ENCODE data around the gene KCNK13.

Gene KCNK13

DNA sequence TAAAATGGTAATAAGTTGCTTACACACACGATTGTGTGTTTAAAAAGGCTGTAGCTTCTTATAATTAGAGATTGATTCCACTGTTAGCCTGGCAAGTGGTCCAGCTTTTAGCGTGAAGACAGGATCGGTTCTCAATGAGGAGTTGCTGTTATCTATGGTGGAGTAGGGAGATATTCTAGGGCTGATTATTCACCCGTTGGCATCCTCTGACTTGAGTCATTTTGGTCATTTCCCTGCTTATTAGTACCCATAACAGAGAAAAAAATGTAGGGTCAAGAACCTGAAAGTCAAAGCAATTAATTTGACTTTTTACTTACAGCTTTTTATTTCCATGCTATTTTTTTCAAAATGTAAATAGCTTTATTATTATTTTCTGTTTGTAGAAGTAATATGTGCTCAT, 76.0 kb downstream of the KCNK13 start:
- Histone ChIP-seq H3K36me3 (replicated peaks) (no peaks in the 10 kb centered on the region), H3K4me3 (ENCODE audit: low read depth, low read length) (no peak overlapping the region), H3K27me3 (replicated peaks) (no peaks in the 10 kb centered on the region), H3K27ac (no peak overlapping the region)
- in situ Hi-C loops (cut with HindIII; ENCODE audit: low pct_ligation_motif_present, low sequenced_read_pairs) = no loop called here
- TF ChIP-seq, protein P1, sequence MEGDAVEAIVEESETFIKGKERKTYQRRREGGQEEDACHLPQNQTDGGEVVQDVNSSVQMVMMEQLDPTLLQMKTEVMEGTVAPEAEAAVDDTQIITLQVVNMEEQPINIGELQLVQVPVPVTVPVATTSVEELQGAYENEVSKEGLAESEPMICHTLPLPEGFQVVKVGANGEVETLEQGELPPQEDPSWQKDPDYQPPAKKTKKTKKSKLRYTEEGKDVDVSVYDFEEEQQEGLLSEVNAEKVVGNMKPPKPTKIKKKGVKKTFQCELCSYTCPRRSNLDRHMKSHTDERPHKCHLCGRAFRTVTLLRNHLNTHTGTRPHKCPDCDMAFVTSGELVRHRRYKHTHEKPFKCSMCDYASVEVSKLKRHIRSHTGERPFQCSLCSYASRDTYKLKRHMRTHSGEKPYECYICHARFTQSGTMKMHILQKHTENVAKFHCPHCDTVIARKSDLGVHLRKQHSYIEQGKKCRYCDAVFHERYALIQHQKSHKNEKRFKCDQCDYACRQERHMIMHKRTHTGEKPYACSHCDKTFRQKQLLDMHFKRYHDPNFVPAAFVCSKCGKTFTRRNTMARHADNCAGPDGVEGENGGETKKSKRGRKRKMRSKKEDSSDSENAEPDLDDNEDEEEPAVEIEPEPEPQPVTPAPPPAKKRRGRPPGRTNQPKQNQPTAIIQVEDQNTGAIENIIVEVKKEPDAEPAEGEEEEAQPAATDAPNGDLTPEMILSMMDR (IDR thresholded peaks at IDR 0.05; ENCODE audit: low read depth, low read length, missing control alignments) = no peak
- DNase-seq = peak; percentile 63

DNA sequence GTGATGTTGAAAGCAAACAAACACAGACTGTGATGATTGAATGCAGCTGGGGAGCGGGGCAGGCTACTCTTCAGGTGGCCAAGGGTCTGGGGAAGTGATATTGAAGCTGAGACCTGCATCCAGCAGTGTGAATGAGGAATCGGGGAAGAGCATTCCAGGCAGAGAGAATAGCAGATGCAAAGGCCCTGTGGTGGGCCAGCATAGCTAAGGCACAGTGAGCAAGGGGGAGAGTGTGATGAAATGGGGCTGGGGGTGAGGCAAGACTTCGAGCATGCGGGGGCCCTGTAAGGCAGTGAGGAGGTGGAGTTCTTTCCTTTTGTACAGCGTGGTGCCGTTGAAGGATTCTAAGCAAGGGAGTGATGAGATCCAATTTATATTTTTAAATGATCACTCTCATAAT, 77.4 kb downstream of the KCNK13 start:
- Histone ChIP-seq H3K4me3 (ENCODE audit: low read depth, low read length) (no peak overlapping the region), H3K36me3 (replicated peaks) (no peaks in the 10 kb centered on the region), H3K27ac (no peak overlapping the region), H3K27me3 (replicated peaks) (no peaks in the 10 kb centered on the region)
- no peak for DNase-seq
- TF ChIP-seq, protein P1 (IDR thresholded peaks at IDR 0.05; ENCODE audit: low read depth, low read length, missing control alignments) = no peak
- in situ Hi-C loops (cut with HindIII; ENCODE audit: low pct_ligation_motif_present, low sequenced_read_pairs) = no loop called here

DNA sequence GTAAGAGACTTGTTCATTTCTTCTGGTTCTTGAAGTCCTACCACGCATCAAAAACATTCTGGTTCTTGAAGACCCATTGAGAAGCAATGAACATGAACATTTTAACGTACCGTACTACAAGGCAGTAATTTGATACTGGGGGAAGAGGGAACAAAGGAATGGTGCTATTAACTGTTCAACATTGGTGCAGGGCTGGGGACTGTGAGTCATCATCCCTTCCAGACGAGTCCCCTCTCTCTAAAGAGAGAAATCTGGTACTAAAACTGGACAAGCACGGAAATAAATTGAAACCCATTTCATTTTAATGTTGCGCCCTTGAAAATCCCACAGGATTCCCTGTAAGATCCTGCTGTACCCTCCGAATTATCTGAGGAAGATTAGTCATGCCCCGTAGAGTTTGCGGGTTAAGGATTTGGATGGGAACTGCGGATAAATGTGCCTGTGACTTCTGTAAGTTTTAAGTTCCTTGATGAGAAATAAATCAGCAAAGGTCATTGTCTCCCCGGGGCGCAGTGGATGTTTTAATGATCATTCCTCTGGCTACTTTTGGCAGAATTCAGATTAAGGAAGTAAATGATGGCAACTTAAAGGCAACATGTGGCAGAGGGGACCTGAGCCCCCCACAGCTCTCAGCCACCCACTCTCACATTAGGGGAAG, 78.6 kb downstream of the KCNK13 start:
- Histone ChIP-seq H3K27me3 (replicated peaks) (no peaks in the 10 kb centered on the region), H3K4me3 (ENCODE audit: low read depth, low read length) (no peak overlapping the region), H3K27ac (peak overlapping the region; percentile 75), H3K36me3 (replicated peaks) (no peaks in the 10 kb centered on the region)
- peak; percentile 49 for DNase-seq
- in situ Hi-C loops (cut with HindIII; ENCODE audit: low pct_ligation_motif_present, low sequenced_read_pairs) = no loop called here
- TF ChIP-seq, protein P1 (IDR thresholded peaks at IDR 0.05; ENCODE audit: low read depth, low read length, missing control alignments) = no peak

DNA sequence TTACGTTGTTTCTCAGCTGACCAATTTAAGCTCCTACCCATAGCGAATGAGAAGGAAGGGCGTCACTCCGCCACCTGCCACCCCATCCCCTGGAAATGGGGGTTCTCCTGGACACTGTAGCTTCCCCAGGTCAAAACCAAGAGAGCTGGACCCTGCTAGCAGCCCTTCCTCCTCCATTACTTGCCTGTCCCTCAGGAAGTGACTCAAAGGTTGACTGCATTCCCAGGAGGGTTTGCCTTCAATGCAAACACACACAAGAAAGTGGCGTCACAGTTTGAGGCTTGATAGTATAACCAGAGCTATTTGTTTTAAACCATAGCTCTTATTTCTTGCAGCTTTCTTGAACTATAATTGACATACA, 79.1 kb downstream of the KCNK13 start:
- H3K4me3 ChIP-seq (ENCODE audit: low read depth, low read length) = no peak overlapping the region
- in situ Hi-C loops (cut with HindIII; ENCODE audit: low pct_ligation_motif_present, low sequenced_read_pairs) = no loop called here
- peak overlapping the region; percentile 75 for H3K27ac ChIP-seq
- no peaks in the 10 kb centered on the region for H3K36me3 ChIP-seq (replicated peaks)
- H3K27me3 ChIP-seq (replicated peaks) = no peaks in the 10 kb centered on the region
- DNase-seq = peak; percentile 88
- TF ChIP-seq, protein P1 (IDR thresholded peaks at IDR 0.05; ENCODE audit: low read depth, low read length, missing control alignments) = no peak

DNA sequence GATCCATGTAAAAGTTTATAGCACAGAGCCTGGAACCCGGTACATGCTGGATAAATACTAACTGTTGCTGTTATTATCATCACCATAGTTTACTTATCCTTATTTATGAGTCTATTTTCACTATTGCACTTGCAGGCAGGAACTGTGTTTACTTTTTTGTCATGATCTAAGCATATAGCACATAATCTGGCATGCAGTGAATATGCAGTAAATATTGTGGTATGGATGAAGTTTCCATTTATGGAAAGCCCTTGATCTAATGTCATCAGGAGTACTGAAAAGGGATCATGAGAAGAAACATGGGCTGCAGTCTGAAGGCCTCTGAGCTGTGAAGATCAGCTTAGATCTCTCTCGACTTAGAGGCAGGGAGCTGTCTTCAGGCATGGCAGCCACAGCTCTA, 91.6 kb downstream of the KCNK13 start:
- DNase-seq = no peak
- Histone ChIP-seq H3K27ac (no peak overlapping the region), H3K4me3 (ENCODE audit: low read depth, low read length) (no peak overlapping the region), H3K27me3 (replicated peaks) (no peaks in the 10 kb centered on the region), H3K36me3 (replicated peaks) (no peaks in the 10 kb centered on the region)
- TF ChIP-seq, protein P1 (IDR thresholded peaks at IDR 0.05; ENCODE audit: low read depth, low read length, missing control alignments) = no peak
- in situ Hi-C loops (cut with HindIII; ENCODE audit: low pct_ligation_motif_present, low sequenced_read_pairs) = no loop called here

DNA sequence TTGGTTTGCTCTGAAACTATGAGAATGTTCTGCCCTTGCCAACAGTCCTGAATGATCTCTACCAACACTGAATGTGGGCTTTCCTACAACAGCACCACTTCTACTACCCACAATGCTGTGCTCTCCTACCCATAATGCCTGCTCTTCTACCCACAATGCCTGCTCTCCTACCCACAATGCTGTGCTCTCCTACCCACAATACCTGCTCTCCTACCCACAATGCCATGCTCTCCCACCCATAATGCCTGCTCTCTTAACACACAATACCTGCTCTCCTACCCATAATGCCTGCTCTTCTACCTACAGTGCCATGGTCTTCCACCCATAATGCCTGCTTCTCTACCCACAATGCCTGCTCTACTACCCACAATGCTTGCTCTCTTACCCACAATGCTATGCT, 92.3 kb downstream of the KCNK13 start:
- Histone ChIP-seq H3K27me3 (replicated peaks) (no peaks in the 10 kb centered on the region), H3K36me3 (replicated peaks) (no peaks in the 10 kb centered on the region), H3K4me3 (ENCODE audit: low read depth, low read length) (no peak overlapping the region), H3K27ac (no peak overlapping the region)
- TF ChIP-seq, protein P1 (IDR thresholded peaks at IDR 0.05; ENCODE audit: low read depth, low read length, missing control alignments) = no peak
- no peak for DNase-seq
- in situ Hi-C loops (cut with HindIII; ENCODE audit: low pct_ligation_motif_present, low sequenced_read_pairs) = no loop called here
